Raji (cell line): ENCODE results near the gene ILDR1.

Experiments used
- POLR2A ChIP-seq: IDR thresholded peaks from 2 replicates; pipeline ENCODE4 v1.6.1; 2011; ENCODE audit warnings: low read depth, low read length, control low read depth; ENCODE audit not compliant: insufficient read depth

Gene ILDR1

GRCh38 chr3:122000936-122001605 is 21.0 kb downstream of the ILDR1 start:
- no peak for TF ChIP-seq POLR2A

- TF ChIP-seq POLR2A: no peak
These were observed 22.1 kb downstream of the ILDR1 start for GRCh38 chr3:121999931-122000330.

GRCh38 chr3:121998611-121999473 is 23.2 kb downstream of the ILDR1 start:
- no peak for TF ChIP-seq POLR2A

- TF ChIP-seq POLR2A: no peak
These were observed 23.9 kb downstream of the ILDR1 start for GRCh38 chr3:121998030-121998580.

GRCh38 chr3:121997372-121997771 is 24.7 kb downstream of the ILDR1 start:
- no peak for TF ChIP-seq POLR2A

- no peak for TF ChIP-seq POLR2A
These were observed 25.6 kb downstream of the ILDR1 start for GRCh38 chr3:121996441-121996840.

GRCh38 chr3:121995161-121996137 is 26.6 kb downstream of the ILDR1 start:
- TF ChIP-seq POLR2A: no peak

GRCh38 chr3:121994551-121994950 is 27.5 kb downstream of the ILDR1 start:
- no peak for TF ChIP-seq POLR2A

GRCh38 chr3:121992601-121993560 is 29.2 kb downstream of the ILDR1 start:
- TF ChIP-seq POLR2A: peak; percentile 36; the same call in 1 of the 2 replicates

- no peak for TF ChIP-seq POLR2A
These were observed 32.1 kb downstream of the ILDR1 start for GRCh38 chr3:121989943-121990342.

GRCh38 chr3:121988146-121988545 is 33.9 kb downstream of the ILDR1 start:
- no peak for TF ChIP-seq POLR2A

- no peak for TF ChIP-seq POLR2A
These were observed 36.2 kb downstream of the ILDR1 start for GRCh38 chr3:121985846-121986245.

- no peak for TF ChIP-seq POLR2A
These were observed 40.6 kb downstream of the ILDR1 start for GRCh38 chr3:121981473-121981872.

- no peak for TF ChIP-seq POLR2A
These were observed 41.6 kb downstream of the ILDR1 start for GRCh38 chr3:121980450-121980796.
